DOHH2 (cell line): ENCODE results near the gene INTS2.
"Not testable (repeated sequence)": the region's sequence is repeated elsewhere in the genome, so short reads cannot be mapped to it uniquely, and the experiment has no call there.

Experiments used
- H3F3A ChIP-seq: fragments of 200-600 bp; sonication (generic), shearing (Covaris generic); 2 replicates; pipeline ENCODE4 v1.6.0; 2016; ENCODE audit warnings: antibody characterized with exemption, mild to moderate bottlenecking; ENCODE audit not compliant: control insufficient read depth, insufficient read depth
- H3K27ac ChIP-seq: fragments of 200-600 bp; sonication (generic); 2 replicates; pipeline ENCODE4 v1.5.1; 2014; ENCODE audit warnings: low read depth, mild to moderate bottlenecking, low read length, moderate library complexity
- H3K27me3 ChIP-seq: fragments of 200-600 bp; sonication (generic); 2 replicates; pipeline ENCODE4 v1.6.1; 2014; ENCODE audit warnings: mild to moderate bottlenecking, low read length, mixed read lengths; ENCODE audit not compliant: control insufficient read depth
- H3K36me3 ChIP-seq: fragments of 200-600 bp; sonication (generic); 2 replicates; pipeline ENCODE4 v1.6.1; 2014; ENCODE audit warnings: mild to moderate bottlenecking, low read length, moderate library complexity, mixed read lengths; ENCODE audit not compliant: control insufficient read depth
- H3K4me1 ChIP-seq: fragments of 200-600 bp; sonication (generic); 2 replicates; pipeline ENCODE4 v1.6.1; 2014; ENCODE audit warnings: mild to moderate bottlenecking, low read length, mixed read lengths; ENCODE audit not compliant: control insufficient read depth
- H3K4me2 ChIP-seq: fragments of 200-600 bp; sonication (generic); 2 replicates; pipeline ENCODE4 v1.6.0; 2014; ENCODE audit warnings: mild to moderate bottlenecking, low read length, moderate library complexity
- H3K4me3 ChIP-seq: fragments of 200-600 bp; sonication (generic); 2 replicates; pipeline ENCODE4 v1.5.1; 2014; ENCODE audit warnings: mild to moderate bottlenecking, low read length, mixed read lengths
- H3K79me2 ChIP-seq: fragments of 200-600 bp; sonication (generic); 2 replicates; pipeline ENCODE4 v1.6.1; 2014; ENCODE audit warnings: mild to moderate bottlenecking, low read length, mixed read lengths; ENCODE audit not compliant: control insufficient read depth
- H3K9me2 ChIP-seq: fragments of 200-600 bp; sonication (generic); replicated peaks from 2 replicates; pipeline ENCODE4 v1.6.1; 2014; ENCODE audit warnings: mild to moderate bottlenecking, low read length, mixed read lengths; ENCODE audit not compliant: control insufficient read depth
- H3K9me3 ChIP-seq: fragments of 200-600 bp; sonication (generic); 2 replicates; pipeline ENCODE4 v1.6.1; 2014; ENCODE audit warnings: antibody characterized with exemption, low read length, mixed read lengths; ENCODE audit not compliant: control insufficient read depth, insufficient read depth
- H4K20me1 ChIP-seq: fragments of 200-600 bp; sonication (generic); 2 replicates; pipeline ENCODE4 v1.6.0; 2014; ENCODE audit warnings: low read depth, mild to moderate bottlenecking, antibody characterized with exemption, low read length, moderate library complexity; ENCODE audit not compliant: control insufficient read depth, insufficient read depth
- CTCF ChIP-seq: fragments of 200-600 bp; sonication (generic); IDR thresholded peaks from one replicate; pipeline ENCODE4 v1.5.1; 2014; ENCODE audit warnings: antibody characterized with exemption, mild to moderate bottlenecking, low read depth, low read length; ENCODE audit not compliant: poor library complexity, severe bottlenecking
- EZH2phosphoT487 ChIP-seq: fragments of 200-600 bp; sonication (generic); IDR thresholded peaks from 2 replicates; pipeline ENCODE4 v1.6.1; 2017; ENCODE audit warnings: borderline replicate concordance, mild to moderate bottlenecking, antibody characterized with exemption, low read length, moderate library complexity, mixed read lengths

Gene INTS2

GRCh38 chr17:61862105-61862574 is 65.6 kb downstream of the INTS2 start:
- Histone ChIP-seq H4K20me1 (no peaks in the 10 kb centered on the region), H3K4me1 (peaks cover 31% of the 10 kb centered on the region), H3K27ac (peak overlapping the region; percentile 88), H3K79me2 (peaks cover 55% of the 10 kb centered on the region), H3K27me3 (no peaks in the 10 kb centered on the region), H3K9me3 (no peaks in the 10 kb centered on the region), H3K36me3 (peaks cover 61% of the 10 kb centered on the region), H3K9me2 (no peaks in the 10 kb centered on the region), H3K4me3 (peak overlapping the region; percentile 94), H3K4me2 (peak overlapping the region; percentile 73), H3F3A (peaks cover 13% of the 10 kb centered on the region; the same call in 1 of the 2 replicates)
- TF ChIP-seq CTCF (no peak), EZH2phosphoT487 (no peak)

GRCh38 chr17:61860397-61860796 is 67.4 kb downstream of the INTS2 start:
- Histone ChIP-seq H3K36me3 (peaks cover 74% of the 10 kb centered on the region), H3K79me2 (peaks cover 71% of the 10 kb centered on the region), H3K27ac (peak overlapping the region; percentile 20; the same call in 1 of the 2 replicates), H3K4me1 (peaks cover 35% of the 10 kb centered on the region), H3K4me2 (peak overlapping the region; percentile 73), H3K4me3 (peak overlapping the region; percentile 94)
- H3F3A ChIP-seq, H4K20me1 ChIP-seq, H3K9me3 ChIP-seq, H3K9me2 ChIP-seq, H3K27me3 ChIP-seq: not testable (repeated sequence)

GRCh38 chr17:61856035-61856434 is 71.7 kb downstream of the INTS2 start:
- H3K79me2 ChIP-seq, result peaks cover 92% of the 10 kb centered on the region

More at GRCh38 chr17:61856035-61856434, 71.7 kb downstream of the INTS2 start:
- H3K27me3 ChIP-seq, result no peaks in the 10 kb centered on the region
- H3K9me2 ChIP-seq, result no peaks in the 10 kb centered on the region
- H3K4me3 ChIP-seq, result no peak overlapping the region
- no peaks in the 10 kb centered on the region for H4K20me1 ChIP-seq
- no peak overlapping the region for H3K27ac ChIP-seq
- H3F3A ChIP-seq, result no peaks in the 10 kb centered on the region
- no peak overlapping the region for H3K4me2 ChIP-seq
- peaks cover 95% of the 10 kb centered on the region for H3K36me3 ChIP-seq
- no peaks in the 10 kb centered on the region for H3K9me3 ChIP-seq
- peaks cover 21% of the 10 kb centered on the region for H3K4me1 ChIP-seq
- TF ChIP-seq CTCF, result no peak
- no peak for TF ChIP-seq EZH2phosphoT487
